MM.1S (cell line): ENCODE data around the gene C2CD4C.

Source experiments
- DNase-seq: peaks from one replicate; pipeline ENCODE4 v3.0.0-alpha.2; 2015
- H2AFZ ChIP-seq: fragments of 300-600 bp; sonication (generic); 2 replicates; pipeline ENCODE4 v1.6.0; 2016; ENCODE audit warnings: antibody characterized with exemption, low read length
- H3F3A ChIP-seq: fragments of 300-600 bp; sonication (generic); 2 replicates; pipeline ENCODE4 v1.6.1; 2016; ENCODE audit warnings: mild to moderate bottlenecking, antibody characterized with exemption, low read length, moderate library complexity, mixed read lengths; ENCODE audit not compliant: insufficient read depth
- H3K27ac ChIP-seq: fragments of 300-600 bp; sonication (generic); 2 replicates; pipeline ENCODE4 v1.5.1; 2016; ENCODE audit warnings: mild to moderate bottlenecking, low read length
- H3K27me3 ChIP-seq: fragments of 300-600 bp; sonication (generic); replicated peaks from 2 replicates; pipeline ENCODE4 v1.6.0; 2016; ENCODE audit warnings: low read length; ENCODE audit not compliant: insufficient read depth
- H3K36me3 ChIP-seq: fragments of 300-600 bp; sonication (generic); replicated peaks from 2 replicates; pipeline ENCODE4 v1.6.1; 2016; ENCODE audit warnings: mild to moderate bottlenecking, low read length, mixed read lengths; ENCODE audit not compliant: insufficient read depth
- H3K4me1 ChIP-seq: fragments of 300-600 bp; sonication (generic); 2 replicates; pipeline ENCODE4 v1.6.1; 2016; ENCODE audit warnings: low read length, mixed read lengths
- H3K4me2 ChIP-seq: fragments of 300-600 bp; sonication (generic); 2 replicates; pipeline ENCODE4 v1.6.0; 2016; ENCODE audit warnings: low read depth, low read length
- H3K4me3 ChIP-seq: fragments of 300-600 bp; sonication (generic); 2 replicates; pipeline ENCODE4 v1.5.1; 2016; ENCODE audit warnings: low read length, mixed read lengths
- H3K79me2 ChIP-seq: fragments of 300-600 bp; sonication (generic); 2 replicates; pipeline ENCODE4 v1.6.1; 2016; ENCODE audit warnings: mixed run types, low read length, mixed read lengths
- H3K9ac ChIP-seq: fragments of 300-600 bp; sonication (generic); 2 replicates; pipeline ENCODE4 v1.6.1; 2016; ENCODE audit warnings: low read length, mixed read lengths
- H3K9me2 ChIP-seq: fragments of 300-600 bp; sonication (generic); replicated peaks from 2 replicates; pipeline ENCODE4 v1.6.1; 2016; ENCODE audit warnings: mild to moderate bottlenecking, low read length, mixed read lengths; ENCODE audit not compliant: insufficient read depth
- H3K9me3 ChIP-seq: fragments of 300-600 bp; sonication (generic); replicated peaks from 2 replicates; pipeline ENCODE4 v1.6.1; 2016; ENCODE audit warnings: mild to moderate bottlenecking, low read length, mixed read lengths; ENCODE audit not compliant: insufficient read depth
- H4K20me1 ChIP-seq: fragments of 300-600 bp; sonication (generic); 2 replicates; pipeline ENCODE4 v1.6.1; 2016; ENCODE audit warnings: mild to moderate bottlenecking, low read length, moderate library complexity, mixed read lengths; ENCODE audit not compliant: insufficient read depth
- CTCF ChIP-seq: fragments of 300-600 bp; sonication (generic); IDR thresholded peaks from 2 replicates; pipeline ENCODE4 v1.5.1; 2016; ENCODE audit warnings: antibody characterized with exemption, low read length, mixed read lengths
- EZH2 ChIP-seq: fragments of 300-600 bp; sonication (generic); optimal IDR thresholded peaks from 2 replicates; pipeline ENCODE3; 2017; ENCODE audit warnings: low read depth, mild to moderate bottlenecking, antibody characterized with exemption, low read length, mixed read lengths
- EZH2phosphoT487 ChIP-seq: fragments of 300-600 bp; sonication (generic); IDR thresholded peaks from 2 replicates; pipeline ENCODE4 v1.6.1; 2018; ENCODE audit warnings: antibody characterized with exemption, low read length

Gene C2CD4C

GRCh38 chr19:403221-404027, 5.5 kb downstream of the C2CD4C start:
- no peaks in the 10 kb centered on the region for H3K36me3 ChIP-seq
- no peaks in the 10 kb centered on the region for H4K20me1 ChIP-seq
- H3K9me2 ChIP-seq, result no peaks in the 10 kb centered on the region
- H3K4me2 ChIP-seq, result no peak overlapping the region
- peaks cover 59% of the 10 kb centered on the region for H3K27me3 ChIP-seq
- H3K4me3 ChIP-seq, result no peak overlapping the region
- TF ChIP-seq EZH2phosphoT487 (no peak), CTCF (no peak)
- H3F3A ChIP-seq, result no peaks in the 10 kb centered on the region
- H3K9me3 ChIP-seq, result no peaks in the 10 kb centered on the region
- no peak for DNase-seq
- H3K79me2 ChIP-seq, result no peaks in the 10 kb centered on the region
- no peaks in the 10 kb centered on the region for H3K4me1 ChIP-seq
- H3K27ac ChIP-seq, result no peak overlapping the region
- H3K9ac ChIP-seq, result no peak overlapping the region
- no peak overlapping the region for H2AFZ ChIP-seq

DNA sequence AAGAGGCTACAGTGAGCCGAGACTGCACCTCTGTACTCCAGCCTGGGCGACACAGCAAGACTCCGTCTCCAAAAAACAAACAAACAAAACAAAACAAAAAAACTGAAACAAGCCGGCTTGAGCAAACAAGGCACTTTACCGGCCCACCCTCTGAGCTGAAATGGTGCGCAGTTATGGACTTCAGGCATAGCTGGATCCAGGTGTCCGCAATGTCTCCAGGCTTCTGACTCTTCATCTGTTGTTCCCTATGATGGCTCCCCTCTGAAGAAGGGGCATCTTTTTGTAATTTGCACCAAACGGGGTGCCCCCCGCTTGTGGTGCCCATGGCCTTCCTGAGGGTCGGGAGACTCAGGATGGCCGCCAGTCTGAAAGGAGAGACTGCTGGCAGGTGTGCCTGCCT, 6.2 kb downstream of the C2CD4C start:
- H2AFZ ChIP-seq, result no peak overlapping the region
- H3K79me2 ChIP-seq, result no peaks in the 10 kb centered on the region
- H3K4me1 ChIP-seq, result no peaks in the 10 kb centered on the region
- no peaks in the 10 kb centered on the region for H3K36me3 ChIP-seq
- no peak overlapping the region for H3K9ac ChIP-seq
- H4K20me1 ChIP-seq, result no peaks in the 10 kb centered on the region
- no peaks in the 10 kb centered on the region for H3K9me2 ChIP-seq
- peaks cover 55% of the 10 kb centered on the region for H3K27me3 ChIP-seq
- no peaks in the 10 kb centered on the region for H3K9me3 ChIP-seq
- H3K27ac ChIP-seq, result no peak overlapping the region
- TF ChIP-seq CTCF (no peak), EZH2 (no peak), EZH2phosphoT487 (no peak)
- DNase-seq, result no peak
- no peak overlapping the region for H3K4me3 ChIP-seq
- H3K4me2 ChIP-seq, result no peak overlapping the region
- H3F3A ChIP-seq, result no peaks in the 10 kb centered on the region

DNA sequence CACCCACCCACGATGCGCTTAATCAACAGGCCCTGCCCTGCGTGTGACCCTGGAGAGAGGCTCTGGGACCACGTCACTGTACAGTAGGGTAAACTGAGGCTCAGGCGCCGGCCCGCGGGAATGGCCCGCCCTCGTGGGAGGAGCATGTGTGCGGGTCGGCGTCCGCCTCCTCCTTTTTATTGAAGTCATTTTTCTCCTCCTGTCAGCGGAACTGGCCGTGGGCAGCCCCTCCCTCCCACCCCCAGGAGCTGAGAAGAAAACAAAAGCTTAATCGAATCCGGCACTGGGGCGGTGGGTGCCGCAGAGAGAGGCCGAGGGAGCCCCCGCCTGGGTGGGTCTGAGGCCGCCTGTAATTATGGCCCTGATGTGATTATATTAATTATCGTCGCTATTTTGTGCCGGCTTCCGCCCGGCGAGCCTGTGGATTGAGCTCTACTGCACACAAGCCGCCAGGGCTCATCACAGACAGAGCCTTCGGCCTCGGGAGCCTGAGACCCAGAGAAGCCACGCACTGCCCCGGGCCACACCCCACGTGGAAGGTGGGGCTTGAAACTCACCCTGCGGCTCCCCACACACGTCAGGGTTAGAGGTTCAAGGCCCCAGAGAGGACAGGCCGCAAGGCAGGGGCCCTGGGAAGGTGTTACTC, 7.0 kb downstream of the C2CD4C start:
- H4K20me1 ChIP-seq, result no peaks in the 10 kb centered on the region
- H3K9me2 ChIP-seq, result no peaks in the 10 kb centered on the region
- no peaks in the 10 kb centered on the region for H3K9me3 ChIP-seq
- peaks cover 55% of the 10 kb centered on the region for H3K27me3 ChIP-seq
- TF ChIP-seq CTCF, result no peak
- TF ChIP-seq EZH2phosphoT487, result no peak
- TF ChIP-seq EZH2, result no peak
- H3K4me2 ChIP-seq, result no peak overlapping the region
- H3F3A ChIP-seq, result no peaks in the 10 kb centered on the region
- no peak overlapping the region for H2AFZ ChIP-seq
- H3K9ac ChIP-seq, result no peak overlapping the region
- H3K36me3 ChIP-seq, result no peaks in the 10 kb centered on the region
- H3K27ac ChIP-seq, result no peak overlapping the region
- no peak for DNase-seq
- no peaks in the 10 kb centered on the region for H3K79me2 ChIP-seq
- H3K4me3 ChIP-seq, result no peak overlapping the region
- no peaks in the 10 kb centered on the region for H3K4me1 ChIP-seq
